Stomach (tissue), 9 donors: Measurements from ENCODE around the gene NDNF. TPM values are rescaled to one million over a fixed set of nuclear protein-coding genes. Genes with fewer than 3 reads are reported as not detected.
A peak's percentile ranks its signal among the peaks of the same experiment; 100 is the strongest.

Experiments used
- DNase-seq, 2 donors: peaks; one replicate each; pipeline versions ENCODE4 v3.0.0 to v3.0.0-alpha.2; 2013 to 2019
- H3K27ac ChIP-seq, 5 donors: fragments of 200-600 bp in 4 of 5; sonication (generic) in 4 of 5; one replicate each; pipeline ENCODE4 v1.5.1; 2013 to 2019; ENCODE audit warnings: mild to moderate bottlenecking in 1 of 5, moderate library complexity in 1 of 5
- H3K27me3 ChIP-seq, 3 donors: fragments of 200-600 bp; sonication (generic); one replicate each; pipeline ENCODE4 v1.5.1; 2017 to 2019; ENCODE audit warnings: mixed run types in 1 of 3
- H3K36me3 ChIP-seq, 4 donors: fragments of 200-600 bp; sonication (generic); 1 replicate in 3 of 4; 2 replicates in 1 of 4; pipeline ENCODE4 v1.5.1; 2016 to 2019
- H3K4me1 ChIP-seq, 4 donors: fragments of 200-600 bp; sonication (generic); one replicate each; pipeline ENCODE4 v1.5.1; 2016 to 2019
- H3K4me3 ChIP-seq, 4 donors: fragments of 200-600 bp; sonication (generic) in 3 of 4; one replicate each; pipeline ENCODE4 v1.5.1; 2016 to 2019; ENCODE audit warnings: mild to moderate bottlenecking in 1 of 4
- H3K9me3 ChIP-seq, 4 donors: fragments of 200-600 bp; sonication (generic); one replicate each; pipeline ENCODE4 v1.5.1; 2016 to 2019
- CTCF ChIP-seq, 7 experiments: fragments of 450-650 bp in 4 of 7; fragments of 200-600 bp in 3 of 7; sonication (generic) in 3 of 7; IDR thresholded peaks; one replicate each; pipeline ENCODE4 v1.5.1; 2016 to 2019; ENCODE audit warnings: antibody characterized with exemption in 7 of 7, control low read depth in 2 of 7, mild to moderate bottlenecking in 1 of 7
- EP300 ChIP-seq: sonication (generic); formaldehyde crosslinking; IDR thresholded peaks from one replicate; pipeline ENCODE4 v1.6.1; 2017; ENCODE audit warnings: antibody characterized with exemption
- POLR2A ChIP-seq, 4 donors: fragments of 450-650 bp; IDR thresholded peaks; one replicate each; pipeline ENCODE4 v1.6.1; 2016; ENCODE audit warnings: antibody characterized with exemption in 4 of 4, control low read depth in 2 of 4, mild to moderate bottlenecking in 1 of 4, moderate library complexity in 1 of 4
- POLR2AphosphoS5 ChIP-seq, 3 donors: sonication (generic); formaldehyde crosslinking; IDR thresholded peaks; one replicate each; pipeline ENCODE4 v1.6.1; 2016; ENCODE audit warnings: antibody characterized with exemption in 3 of 3
- WGBS, 5 donors: extraction: QIAGEN DNeasy Blood & Tissue Kit in 3 of 5; methylation state at CpG; one replicate each; pipeline versions ENCODE4 v1.1.5 to v1.1.7; 2013 to 2018; 5-methylcytosine and 5-hydroxymethylcytosine counted together
- intact Hi-C: fragments of 100-400 bp; cut with DNase I; formaldehyde crosslinking; loops from one replicate; pipeline ENCODE4 v1.15.1; 2023; ENCODE audit warnings: low total_unique reads
- polyA plus RNA-seq, 3 donors: library from polyadenylated mRNA; stranded (reverse); fragments of 200-250 nt; gene quantifications; one replicate each; pipeline ENCODE4 v1.2.3, GENCODE V29; 2013
- total RNA-seq, 5 donors: library from RNA; depleted of rRNA; stranded (reverse); fragments of >200 nt; gene quantifications; one replicate each; pipeline versions ENCODE4 v1.1.0 to v1.2.3, GENCODE V29; 2014 to 2016
- donor health status: healthy with polysubstance abuse.
- donor health status: Bipolar disorder and iron deficiency.
- donor health status: healthy.

Gene NDNF
- total and polyA plus RNA-seq, 8 donors, result 0.68 to 8.1 (median 3.0) TPM

GRCh38 chr4:121076416-121076815, 4.1 kb upstream of the NDNF start:
- Histone ChIP-seq H3K4me3 (no peak overlapping the region), H3K4me1 (peaks cover 10 to 18% (median 18%) of the 10 kb centered on the region in 4 donors), H3K27me3 (peaks cover 0 to 37% (median 22%) of the 10 kb centered on the region in 3 donors), H3K27ac (no peak overlapping the region), H3K9me3 (no peaks in the 10 kb centered on the region), H3K36me3 (no peaks in the 10 kb centered on the region)
- intact Hi-C loops, result no loop called here
- TF ChIP-seq CTCF (IDR thresholded peaks at IDR 0.05), result no peak
- TF ChIP-seq EP300, result no peak
- no peak for TF ChIP-seq POLR2AphosphoS5 (IDR thresholded peaks at IDR 0.05)
- TF ChIP-seq POLR2A (IDR thresholded peaks at IDR 0.05), result no peak
- WGBS, 5 donors, result 70 to 76% (median 73%) methylated on average over 6 of the region's 6 CpGs
- DNase-seq, result no peak

- WGBS, 5 donors, result 47 to 70% (median 55%) methylated on average over 5 of the region's 5 CpGs
- Histone ChIP-seq H3K4me1 (peaks cover 16 to 33% (median 27%) of the 10 kb centered on the region in 4 donors), H3K27ac (peak overlapping the region in 1 of 5 donors; percentile 14), H3K9me3 (no peaks in the 10 kb centered on the region), H3K4me3 (no peak overlapping the region), H3K27me3 (peaks cover 0 to 55% (median 36%) of the 10 kb centered on the region in 3 donors), H3K36me3 (no peaks in the 10 kb centered on the region)
- intact Hi-C loops, result no loop called here
- peak in 1 of 2 donors; percentile 7 for DNase-seq
- no peak for TF ChIP-seq CTCF (IDR thresholded peaks at IDR 0.05)
- TF ChIP-seq POLR2AphosphoS5 (IDR thresholded peaks at IDR 0.05), result no peak
- TF ChIP-seq POLR2A (IDR thresholded peaks at IDR 0.05), result no peak
- TF ChIP-seq EP300, result no peak
These were observed 1.5 kb upstream of the NDNF start for GRCh38 chr4:121073672-121074381.

GRCh38 chr4:121073004-121073435, 685 bp upstream of the NDNF start:
- H3K27ac ChIP-seq, result peak overlapping the region in 2 of 5 donors; percentile 17 to 72
- no peaks in the 10 kb centered on the region for H3K36me3 ChIP-seq
- TF ChIP-seq POLR2AphosphoS5 (IDR thresholded peaks at IDR 0.05), result no peak
- peak overlapping the region; percentile 57 to 70 (median 66) for H3K4me3 ChIP-seq
- no peaks in the 10 kb centered on the region for H3K9me3 ChIP-seq
- H3K4me1 ChIP-seq, result peaks cover 16 to 33% (median 27%) of the 10 kb centered on the region in 4 donors
- intact Hi-C loops, result no loop called here
- 3 to 14% (median 9%) methylated on average over 12 of the region's 12 CpGs for WGBS, 5 donors
- H3K27me3 ChIP-seq, result peaks cover 0 to 55% (median 36%) of the 10 kb centered on the region in 3 donors
- peak in 1 of 2 donors; percentile 55 for DNase-seq

GRCh38 chr4:121071640-121072223, 603 bp downstream of the NDNF start:
- no peaks in the 10 kb centered on the region for H3K9me3 ChIP-seq
- DNase-seq, result peak in 1 of 2 donors; percentile 6
- H3K4me1 ChIP-seq, result peaks cover 16 to 33% (median 27%) of the 10 kb centered on the region in 4 donors
- peak overlapping the region; percentile 57 to 70 (median 66) for H3K4me3 ChIP-seq
- 1 to 4% (median 2%) methylated on average over 34 of the region's 34 CpGs for WGBS, 5 donors
- H3K27me3 ChIP-seq, result peaks cover 0 to 55% (median 36%) of the 10 kb centered on the region in 3 donors
- no peaks in the 10 kb centered on the region for H3K36me3 ChIP-seq
- peak overlapping the region in 4 of 5 donors; percentile 47 to 72 (median 50) for H3K27ac ChIP-seq
- intact Hi-C loops, result no loop called here
- TF ChIP-seq POLR2A (IDR thresholded peaks at IDR 0.05), result no peak
- no peak for TF ChIP-seq CTCF (IDR thresholded peaks at IDR 0.05)
- TF ChIP-seq POLR2AphosphoS5 (IDR thresholded peaks at IDR 0.05), result no peak
- no peak for TF ChIP-seq EP300
